Measurements from ENCODE around the gene CCDC15.

GRCh38 chr11:125025968-125026367 is 72.0 kb downstream of the CCDC15 start:
- TF ChIP-seq, protein P1, sequence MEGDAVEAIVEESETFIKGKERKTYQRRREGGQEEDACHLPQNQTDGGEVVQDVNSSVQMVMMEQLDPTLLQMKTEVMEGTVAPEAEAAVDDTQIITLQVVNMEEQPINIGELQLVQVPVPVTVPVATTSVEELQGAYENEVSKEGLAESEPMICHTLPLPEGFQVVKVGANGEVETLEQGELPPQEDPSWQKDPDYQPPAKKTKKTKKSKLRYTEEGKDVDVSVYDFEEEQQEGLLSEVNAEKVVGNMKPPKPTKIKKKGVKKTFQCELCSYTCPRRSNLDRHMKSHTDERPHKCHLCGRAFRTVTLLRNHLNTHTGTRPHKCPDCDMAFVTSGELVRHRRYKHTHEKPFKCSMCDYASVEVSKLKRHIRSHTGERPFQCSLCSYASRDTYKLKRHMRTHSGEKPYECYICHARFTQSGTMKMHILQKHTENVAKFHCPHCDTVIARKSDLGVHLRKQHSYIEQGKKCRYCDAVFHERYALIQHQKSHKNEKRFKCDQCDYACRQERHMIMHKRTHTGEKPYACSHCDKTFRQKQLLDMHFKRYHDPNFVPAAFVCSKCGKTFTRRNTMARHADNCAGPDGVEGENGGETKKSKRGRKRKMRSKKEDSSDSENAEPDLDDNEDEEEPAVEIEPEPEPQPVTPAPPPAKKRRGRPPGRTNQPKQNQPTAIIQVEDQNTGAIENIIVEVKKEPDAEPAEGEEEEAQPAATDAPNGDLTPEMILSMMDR (IDR thresholded peaks at IDR 0.05) = no peak
- TF ChIP-seq POLR2AphosphoS5 (IDR thresholded peaks at IDR 0.05; ENCODE audit: insufficient read depth in 1 of 2, low read depth in 1 of 2) (no peak), POLR2A (IDR thresholded peaks at IDR 0.05) (no peak)

All from vagina (tissue), 2 donors.